ENCODE data around the gene FBXW8. TPM values are rescaled to one million over a fixed set of nuclear protein-coding genes. Genes with fewer than 3 reads are reported as not detected.

FBXW8 gene
- total RNA-seq, 5 donors from 2014 or later (not counting 1 experiment from before 2014, with no cell fraction given) = 10.7 to 17.9 (median 13.0) TPM

DNA sequence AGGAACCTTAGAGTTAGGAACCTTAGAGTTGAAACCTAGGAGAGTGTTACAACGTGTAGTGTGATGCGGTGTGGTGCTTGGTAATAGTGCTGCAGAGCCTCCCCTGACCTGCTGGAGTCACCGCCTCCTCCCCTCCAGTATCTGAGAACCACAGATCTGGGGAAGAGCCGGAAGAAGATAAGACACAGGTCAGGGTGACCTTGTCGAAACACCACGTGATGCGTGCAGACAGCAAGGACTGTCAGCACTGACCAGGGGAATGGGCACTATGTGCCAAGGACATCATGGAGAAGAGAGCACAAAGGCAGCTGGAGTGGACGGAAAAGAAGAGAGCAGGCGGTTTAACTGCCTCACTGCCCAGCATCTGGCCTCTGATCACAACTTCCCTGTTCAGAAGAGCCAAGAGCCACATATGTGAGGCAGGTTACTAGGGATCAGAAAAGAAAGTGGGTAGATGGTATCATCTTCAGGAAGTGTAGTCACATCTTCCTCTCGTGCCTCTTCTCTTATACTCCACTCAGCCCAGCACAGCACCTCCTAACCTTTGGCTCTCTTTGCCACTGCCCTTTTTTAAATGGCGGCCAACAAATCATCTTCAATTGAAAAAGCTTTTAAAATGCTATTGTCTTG, 94.8 kb downstream of the FBXW8 start:
- POLR2A ChIA-PET = no interaction called here
- Histone ChIP-seq H3K36me3 (ENCODE audit: control insufficient read depth in 2 of 2, extremely low read depth in 1 of 2, insufficient read depth in 1 of 2, low read length in 1 of 2) (peaks cover 3 to 12% of the 10 kb centered on the region in 2 donors), H3K27me3 (replicated peaks in 1 of 2; ENCODE audit: control insufficient read depth in 2 of 2, extremely low read depth in 1 of 2, insufficient read depth in 2 of 2, low read length in 1 of 2) (no peaks in the 10 kb centered on the region), H3K9me3 (no peaks in the 10 kb centered on the region), H3K27ac (ENCODE audit: low read length) (no peak overlapping the region), H3K4me1 (ENCODE audit: control insufficient read depth in 1 of 2, extremely low read depth in 1 of 2, insufficient read depth in 2 of 2, low read length in 2 of 2) (no peaks in the 10 kb centered on the region), H3K4me3 (ENCODE audit: control insufficient read depth in 1 of 2, extremely low read depth in 1 of 2, low read length in 1 of 2) (no peak overlapping the region)
- H3K36me3 Mint-ChIP-seq = peaks cover 69% of the 10 kb centered on the region
- no peaks in the 10 kb centered on the region for H3K9me3 Mint-ChIP-seq
- 100% methylated on average over 7 of the region's 11 CpGs for WGBS (ENCODE audit: insufficient coverage)
- CTCF ChIA-PET = no interaction called here
- H3K4me3 Mint-ChIP-seq = no peak overlapping the region
- H3K4me1 Mint-ChIP-seq = peaks cover 0 to 4% (median 0%) of the 10 kb centered on the region in 3 donors
- no peak overlapping the region for H3K27ac Mint-ChIP-seq
- DNase-seq (no peak), ATAC-seq (replicated peaks in 1 of 4) (no peak)
- no peaks in the 10 kb centered on the region for H3K27me3 Mint-ChIP-seq

DNA sequence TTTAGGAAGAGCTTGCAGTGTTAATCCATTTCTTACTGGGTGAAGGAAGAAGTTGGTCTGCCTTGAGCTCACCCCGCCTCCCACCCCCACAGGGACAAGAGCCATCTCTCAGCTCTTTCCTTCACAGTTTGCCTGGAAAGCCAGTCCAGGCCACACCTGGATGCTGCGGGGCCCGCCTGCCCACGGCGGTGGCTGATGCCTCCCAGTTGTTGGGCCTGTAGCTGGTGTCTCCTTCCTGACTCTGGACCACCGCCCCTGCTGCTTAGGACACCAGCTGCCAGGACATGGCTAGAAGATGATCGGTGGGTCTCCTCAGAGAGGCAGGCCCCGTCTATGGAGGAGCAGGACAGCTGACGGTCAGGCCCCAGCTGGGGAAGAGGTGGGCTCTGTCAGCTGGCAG, 95.6 kb downstream of the FBXW8 start:
- ChIA-PET POLR2A (no interaction called here), CTCF (no interaction called here)
- Mint-ChIP-seq H3K9me3 (no peaks in the 10 kb centered on the region), H3K27ac (no peak overlapping the region), H3K4me3 (no peak overlapping the region), H3K36me3 (peaks cover 69% of the 10 kb centered on the region), H3K4me1 (peaks cover 0 to 4% (median 0%) of the 10 kb centered on the region in 3 donors), H3K27me3 (no peaks in the 10 kb centered on the region)
- WGBS (ENCODE audit: insufficient coverage) = 98% methylated on average over 7 of the region's 9 CpGs
- ATAC-seq (replicated peaks in 1 of 4) = no peak
- Histone ChIP-seq H3K4me1 (ENCODE audit: control insufficient read depth in 1 of 2, extremely low read depth in 1 of 2, insufficient read depth in 2 of 2, low read length in 2 of 2) (no peaks in the 10 kb centered on the region), H3K4me3 (ENCODE audit: control insufficient read depth in 1 of 2, extremely low read depth in 1 of 2, low read length in 1 of 2) (no peak overlapping the region), H3K27me3 (replicated peaks in 1 of 2; ENCODE audit: control insufficient read depth in 2 of 2, extremely low read depth in 1 of 2, insufficient read depth in 2 of 2, low read length in 1 of 2) (no peaks in the 10 kb centered on the region), H3K9me3 (no peaks in the 10 kb centered on the region), H3K36me3 (ENCODE audit: control insufficient read depth in 2 of 2, extremely low read depth in 1 of 2, insufficient read depth in 1 of 2, low read length in 1 of 2) (peaks cover 0 to 10% of the 10 kb centered on the region in 2 donors), H3K27ac (ENCODE audit: low read length) (no peak overlapping the region)
- no peak for DNase-seq

DNA sequence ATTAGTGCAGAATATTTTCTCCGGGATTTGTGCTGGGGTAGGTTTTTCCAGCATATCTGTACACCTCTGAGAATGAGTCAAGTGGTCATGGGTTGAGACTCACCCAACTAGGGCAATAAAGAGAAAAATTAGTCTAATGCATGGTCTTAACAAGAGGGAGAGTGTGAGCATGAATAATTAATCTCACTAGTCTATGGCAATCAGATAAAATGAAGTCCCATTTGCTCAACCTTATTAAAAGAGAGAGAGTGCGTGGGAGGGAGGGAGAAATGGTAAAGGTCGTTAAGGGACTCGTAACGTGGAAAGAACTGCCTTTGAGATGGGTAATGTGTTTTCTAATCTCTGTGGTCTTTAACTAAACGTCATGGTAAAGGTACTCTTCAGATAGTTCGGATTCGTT, 96.8 kb downstream of the FBXW8 start:
- H3K27me3 ChIP-seq (replicated peaks in 1 of 2; ENCODE audit: control insufficient read depth in 2 of 2, extremely low read depth in 1 of 2, insufficient read depth in 2 of 2, low read length in 1 of 2) = no peaks in the 10 kb centered on the region

GRCh38 chr12:117009759-117010158, 99.0 kb downstream of the FBXW8 start:
- Histone ChIP-seq H3K4me3 (ENCODE audit: control insufficient read depth in 1 of 2, extremely low read depth in 1 of 2, low read length in 1 of 2) (no peak overlapping the region), H3K27ac (ENCODE audit: low read length) (no peak overlapping the region), H3K4me1 (ENCODE audit: control insufficient read depth in 1 of 2, extremely low read depth in 1 of 2, insufficient read depth in 2 of 2, low read length in 2 of 2) (no peaks in the 10 kb centered on the region), H3K27me3 (replicated peaks in 1 of 2; ENCODE audit: control insufficient read depth in 2 of 2, extremely low read depth in 1 of 2, insufficient read depth in 2 of 2, low read length in 1 of 2) (no peaks in the 10 kb centered on the region), H3K9me3 (no peaks in the 10 kb centered on the region), H3K36me3 (ENCODE audit: control insufficient read depth in 2 of 2, extremely low read depth in 1 of 2, insufficient read depth in 1 of 2, low read length in 1 of 2) (peaks cover 6 to 20% of the 10 kb centered on the region in 2 donors)
- H3K27me3 Mint-ChIP-seq = no peaks in the 10 kb centered on the region
- ATAC-seq (replicated peaks in 1 of 4) = no peak
- CTCF ChIA-PET = interaction anchor here in 1 of 2 donors (0.6 kb wide), 1 partner anchor 35 kb away, joined by 3 read pairs; no protein-coding TSS in a partner anchor
- H3K9me3 Mint-ChIP-seq = peaks cover 0 to 24% (median 11%) of the 10 kb centered on the region in 3 donors
- peaks cover 77% of the 10 kb centered on the region for H3K36me3 Mint-ChIP-seq
- WGBS (ENCODE audit: insufficient coverage) = 97% methylated on average over 6 of the region's 8 CpGs
- H3K4me1 Mint-ChIP-seq = peaks cover 0 to 4% (median 0%) of the 10 kb centered on the region in 3 donors
- no peak overlapping the region for H3K4me3 Mint-ChIP-seq
- no peak overlapping the region for H3K27ac Mint-ChIP-seq
- POLR2A ChIA-PET = no interaction called here
- DNase-seq = no peak

More for the DNA sequence above, 96.8 kb downstream of the FBXW8 start:
- H3K4me1 Mint-ChIP-seq = peaks cover 0 to 4% (median 0%) of the 10 kb centered on the region in 3 donors
- H3K36me3 Mint-ChIP-seq = peaks cover 76% of the 10 kb centered on the region
- peaks cover 0 to 5% (median 0%) of the 10 kb centered on the region in 3 donors for H3K9me3 Mint-ChIP-seq
- ChIA-PET POLR2A (no interaction called here), CTCF (no interaction called here)
- H3K4me3 ChIP-seq (ENCODE audit: control insufficient read depth in 1 of 2, extremely low read depth in 1 of 2, low read length in 1 of 2) = no peak overlapping the region
- ATAC-seq (replicated peaks in 1 of 4) (no peak), DNase-seq (no peak)
- H3K36me3 ChIP-seq (ENCODE audit: control insufficient read depth in 2 of 2, extremely low read depth in 1 of 2, insufficient read depth in 1 of 2, low read length in 1 of 2) = peaks cover 0 to 10% of the 10 kb centered on the region in 2 donors
- no peak overlapping the region for H3K27ac Mint-ChIP-seq
- H3K27me3 Mint-ChIP-seq = no peaks in the 10 kb centered on the region
- no peak overlapping the region for H3K27ac ChIP-seq (ENCODE audit: low read length)
- WGBS (ENCODE audit: insufficient coverage) = 77% methylated on average over 4 of the region's 8 CpGs
- no peaks in the 10 kb centered on the region for H3K9me3 ChIP-seq
- H3K4me1 ChIP-seq (ENCODE audit: control insufficient read depth in 1 of 2, extremely low read depth in 1 of 2, insufficient read depth in 2 of 2, low read length in 2 of 2) = no peaks in the 10 kb centered on the region
- no peak overlapping the region for H3K4me3 Mint-ChIP-seq

DNA sequence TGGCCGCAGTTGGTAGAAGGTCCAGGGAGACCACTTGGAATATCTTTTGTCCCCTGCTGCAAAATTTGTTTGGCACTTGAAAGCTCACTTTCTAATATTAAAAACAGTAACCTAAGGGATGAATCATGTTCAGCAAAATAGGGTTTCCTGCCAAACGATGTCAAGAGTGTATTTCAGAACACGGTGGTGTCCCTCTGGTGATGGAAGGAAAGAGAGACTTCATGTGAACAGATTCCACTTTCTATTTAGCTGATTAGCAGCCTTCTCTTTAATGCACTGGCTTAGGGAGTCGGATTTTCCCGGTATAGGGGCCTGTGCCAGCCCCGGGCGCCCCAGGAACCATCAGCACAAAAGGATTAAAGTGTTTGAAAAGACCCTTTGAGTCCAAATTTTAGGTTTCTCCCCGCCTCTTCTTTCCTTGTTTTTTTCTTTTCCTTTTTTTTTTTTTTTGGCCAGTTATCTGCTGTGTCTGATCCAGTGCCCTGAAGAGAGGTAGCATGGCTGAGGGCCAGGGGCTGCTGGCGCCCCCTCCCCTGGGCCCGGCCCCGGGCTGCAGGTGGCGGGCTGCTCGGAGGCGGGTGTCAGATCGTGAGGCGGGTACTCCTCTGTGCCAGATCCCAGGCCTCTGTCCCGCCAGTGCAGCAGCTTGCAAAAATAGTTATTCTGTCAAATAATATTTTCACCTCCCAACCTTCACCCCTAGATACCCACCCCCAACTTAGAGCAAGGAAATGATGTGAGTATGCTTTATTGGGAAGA, 100.1 kb downstream of the FBXW8 start:
- Histone ChIP-seq H3K27ac (ENCODE audit: low read length) (no peak overlapping the region), H3K27me3 (replicated peaks in 1 of 2; ENCODE audit: control insufficient read depth in 2 of 2, extremely low read depth in 1 of 2, insufficient read depth in 2 of 2, low read length in 1 of 2) (no peaks in the 10 kb centered on the region), H3K4me1 (ENCODE audit: control insufficient read depth in 1 of 2, extremely low read depth in 1 of 2, insufficient read depth in 2 of 2, low read length in 2 of 2) (no peaks in the 10 kb centered on the region), H3K9me3 (no peaks in the 10 kb centered on the region), H3K36me3 (ENCODE audit: control insufficient read depth in 2 of 2, extremely low read depth in 1 of 2, insufficient read depth in 1 of 2, low read length in 1 of 2) (peaks cover 11 to 26% of the 10 kb centered on the region in 2 donors), H3K4me3 (ENCODE audit: control insufficient read depth in 1 of 2, extremely low read depth in 1 of 2, low read length in 1 of 2) (no peak overlapping the region)
- CTCF ChIA-PET = interaction anchor here in 1 of 2 donors (0.6 kb wide), 1 partner anchor 219 kb away, joined by 3 read pairs; no protein-coding TSS in a partner anchor
- 72% methylated on average over 3 of the region's 17 CpGs for whole genome bisulfite sequencing (ENCODE audit: insufficient coverage)
- DNase-seq (no peak), ATAC-seq (replicated peaks in 1 of 4) (no peak)
- Mint-ChIP-seq H3K4me3 (no peak overlapping the region), H3K4me1 (no peaks in the 10 kb centered on the region), H3K27me3 (no peaks in the 10 kb centered on the region), H3K27ac (no peak overlapping the region), H3K9me3 (peaks cover 4 to 31% (median 11%) of the 10 kb centered on the region in 3 donors), H3K36me3 (peaks cover 78% of the 10 kb centered on the region)
- POLR2A ChIA-PET = no interaction called here

DNA sequence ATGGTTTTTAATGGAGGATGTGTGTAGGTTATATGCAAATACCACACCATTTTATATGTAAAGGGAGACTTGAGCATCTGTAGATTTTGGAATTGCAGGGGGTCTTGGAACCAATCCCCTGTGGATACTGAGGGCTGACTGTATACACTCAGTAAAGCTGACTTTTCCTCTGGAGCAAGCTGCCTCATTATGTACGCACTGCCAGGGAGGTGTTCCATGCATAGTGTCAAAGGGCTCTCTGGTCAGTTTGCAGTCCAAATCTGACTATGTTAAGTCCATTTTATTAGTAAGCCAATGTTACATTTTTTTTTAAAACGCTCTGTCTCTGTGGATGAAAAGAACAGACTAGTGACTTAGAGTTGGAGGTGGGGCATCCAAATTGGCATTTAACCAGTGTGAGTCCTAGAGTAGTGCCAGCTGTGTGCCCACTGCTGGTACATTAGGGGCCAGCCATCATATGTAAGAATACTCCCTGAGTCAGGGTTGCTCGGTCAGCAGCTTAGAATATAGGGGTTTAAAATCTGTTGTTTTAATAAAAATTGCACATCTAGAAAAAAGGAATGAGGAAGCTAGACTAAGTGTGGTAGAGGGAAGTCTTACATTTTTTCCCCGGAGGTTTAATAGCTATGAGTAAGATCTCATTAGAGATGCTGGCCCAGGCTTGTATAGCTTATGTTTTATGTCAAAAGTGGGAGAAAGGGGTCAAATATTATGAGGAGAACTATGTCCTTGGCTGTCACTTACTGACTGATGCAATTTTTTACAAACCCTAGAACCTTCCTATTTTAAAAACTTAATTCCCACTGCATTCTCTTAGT, 101.4 kb downstream of the FBXW8 start:
- POLR2A ChIA-PET = interaction anchor here in 1 of 2 donors (0.6 kb wide), 1 partner anchor 288 kb away, joined by 3 read pairs; no protein-coding TSS in a partner anchor
- Mint-ChIP-seq H3K36me3 (peaks cover 80% of the 10 kb centered on the region), H3K4me1 (no peaks in the 10 kb centered on the region), H3K9me3 (peaks cover 4 to 31% (median 11%) of the 10 kb centered on the region in 3 donors), H3K27ac (no peak overlapping the region), H3K4me3 (no peak overlapping the region), H3K27me3 (no peaks in the 10 kb centered on the region)
- CTCF ChIA-PET = interaction anchor here in 1 of 2 donors (1.0 kb wide), 1 partner anchor 13 kb away, joined by 3 read pairs; no protein-coding TSS in a partner anchor
- ATAC-seq (replicated peaks in 1 of 4) (no peak), DNase-seq (no peak)
- H3K4me3 ChIP-seq (ENCODE audit: control insufficient read depth in 1 of 2, extremely low read depth in 1 of 2, low read length in 1 of 2) = no peak overlapping the region
- 95% methylated on average over 4 of the region's 4 CpGs for WGBS (ENCODE audit: insufficient coverage)
- H3K27ac ChIP-seq (ENCODE audit: low read length) = no peak overlapping the region
- H3K36me3 ChIP-seq (ENCODE audit: control insufficient read depth in 2 of 2, extremely low read depth in 1 of 2, insufficient read depth in 1 of 2, low read length in 1 of 2) = peaks cover 11 to 26% of the 10 kb centered on the region in 2 donors
- H3K9me3 ChIP-seq = no peaks in the 10 kb centered on the region
- H3K27me3 ChIP-seq (replicated peaks in 1 of 2; ENCODE audit: control insufficient read depth in 2 of 2, extremely low read depth in 1 of 2, insufficient read depth in 2 of 2, low read length in 1 of 2) = no peaks in the 10 kb centered on the region
- H3K4me1 ChIP-seq (ENCODE audit: control insufficient read depth in 1 of 2, extremely low read depth in 1 of 2, insufficient read depth in 2 of 2, low read length in 2 of 2) = no peaks in the 10 kb centered on the region

Measured in T-cell (primary cell).